COLO829 (cell line): ENCODE data around the gene LPIN3.

ENCODE experiments used
- DNase-seq: peaks from one replicate; pipeline ENCODE4 v3.0.0; 2012; ENCODE audit warnings: low spot score

The LPIN3 gene

DNA sequence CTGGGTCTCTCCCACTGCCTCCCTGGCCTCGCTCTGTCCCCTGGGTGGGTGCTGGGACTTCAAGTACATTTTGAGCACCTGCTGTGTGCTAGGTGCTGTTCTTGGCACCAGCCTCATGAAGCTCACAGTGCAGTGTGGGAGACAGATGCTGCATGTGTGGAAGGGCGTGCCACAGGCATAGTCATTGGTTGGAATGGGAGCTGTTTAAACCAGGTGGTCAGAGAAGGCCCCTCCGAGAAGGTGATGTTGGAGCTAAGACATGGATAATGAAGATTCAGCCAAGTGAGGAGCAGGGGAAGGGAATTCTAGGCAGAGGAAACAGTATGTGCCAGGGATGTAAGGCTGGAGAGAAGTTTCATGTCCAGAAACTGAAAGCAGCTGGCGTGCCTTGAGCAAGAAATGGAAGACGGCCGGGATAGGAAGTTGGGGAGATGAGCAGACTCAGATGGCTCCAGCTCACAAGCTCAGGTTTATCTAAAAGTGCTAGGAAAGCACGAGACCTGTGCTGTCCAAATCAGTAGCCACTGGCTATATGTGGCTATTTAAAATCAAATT, 9.9 kb downstream of the LPIN3 start:
- DNase-seq: no peak

DNA sequence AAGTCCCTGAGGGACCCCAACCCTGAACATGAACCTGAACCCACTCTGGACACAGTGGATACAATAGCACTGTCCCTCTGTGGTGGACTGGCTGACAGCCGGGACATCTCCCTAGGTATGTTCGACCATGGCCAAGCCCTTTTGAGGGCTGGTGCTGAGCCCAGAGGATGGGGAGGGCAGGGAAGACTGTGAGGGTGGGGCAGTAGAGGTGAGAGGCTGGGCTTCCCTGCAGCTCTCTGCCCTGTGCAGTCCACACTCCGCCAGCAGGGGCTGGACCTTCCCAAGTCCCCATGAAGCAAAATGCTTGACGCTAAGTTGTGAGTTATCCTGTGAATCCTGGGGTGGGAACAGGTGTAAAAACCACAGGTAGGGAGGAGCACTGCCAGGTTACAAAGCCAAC, 11.5 kb downstream of the LPIN3 start:
- DNase-seq: no peak

DNA sequence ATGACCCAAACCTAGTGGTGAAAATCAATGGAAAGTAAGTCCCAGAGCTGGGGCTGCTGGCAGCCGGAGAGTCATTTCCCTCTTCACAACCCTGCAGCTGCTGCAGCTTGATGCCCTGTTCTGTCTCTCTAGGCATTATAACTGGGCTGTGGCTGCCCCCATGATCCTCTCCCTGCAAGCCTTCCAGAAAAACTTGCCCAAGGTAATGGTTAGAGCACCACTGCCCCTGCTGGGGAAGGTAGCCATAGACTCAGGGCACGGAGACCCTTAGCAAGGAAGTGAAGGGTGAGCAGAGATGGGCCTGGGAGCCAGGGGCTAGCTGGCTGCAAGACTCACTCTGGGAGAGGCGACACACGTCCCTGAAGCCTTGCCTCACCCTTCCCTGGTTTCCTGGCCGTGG, 12.0 kb downstream of the LPIN3 start:
- no peak for DNase-seq

GRCh38 chr20:41353530-41353929, 12.9 kb downstream of the LPIN3 start:
- no peak for DNase-seq

- DNase-seq: no peak
Observed at GRCh38 chr20:41355192-41355591, 14.6 kb downstream of the LPIN3 start.

- DNase-seq: no peak
Observed at GRCh38 chr20:41355598-41356203, 15.1 kb downstream of the LPIN3 start.

DNA sequence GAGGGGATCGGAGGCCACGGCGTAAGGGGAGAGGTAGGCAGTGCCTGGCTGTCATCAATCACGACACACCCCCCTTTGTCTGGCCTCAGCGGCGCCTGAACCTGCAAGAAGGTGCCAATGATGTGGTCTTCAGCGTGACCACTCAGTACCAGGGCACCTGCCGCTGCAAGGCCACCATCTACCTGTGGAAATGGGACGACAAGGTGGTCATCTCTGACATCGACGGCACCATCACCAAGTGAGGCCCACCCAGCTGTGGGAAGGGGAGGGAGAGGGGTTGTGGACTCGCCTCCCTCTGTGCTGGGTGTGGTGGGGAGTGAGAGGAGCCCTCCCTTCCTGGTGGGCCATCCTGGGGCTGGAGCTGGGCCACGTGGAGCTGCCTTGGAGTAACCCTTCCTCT, 16.3 kb downstream of the LPIN3 start:
- no peak for DNase-seq

DNA sequence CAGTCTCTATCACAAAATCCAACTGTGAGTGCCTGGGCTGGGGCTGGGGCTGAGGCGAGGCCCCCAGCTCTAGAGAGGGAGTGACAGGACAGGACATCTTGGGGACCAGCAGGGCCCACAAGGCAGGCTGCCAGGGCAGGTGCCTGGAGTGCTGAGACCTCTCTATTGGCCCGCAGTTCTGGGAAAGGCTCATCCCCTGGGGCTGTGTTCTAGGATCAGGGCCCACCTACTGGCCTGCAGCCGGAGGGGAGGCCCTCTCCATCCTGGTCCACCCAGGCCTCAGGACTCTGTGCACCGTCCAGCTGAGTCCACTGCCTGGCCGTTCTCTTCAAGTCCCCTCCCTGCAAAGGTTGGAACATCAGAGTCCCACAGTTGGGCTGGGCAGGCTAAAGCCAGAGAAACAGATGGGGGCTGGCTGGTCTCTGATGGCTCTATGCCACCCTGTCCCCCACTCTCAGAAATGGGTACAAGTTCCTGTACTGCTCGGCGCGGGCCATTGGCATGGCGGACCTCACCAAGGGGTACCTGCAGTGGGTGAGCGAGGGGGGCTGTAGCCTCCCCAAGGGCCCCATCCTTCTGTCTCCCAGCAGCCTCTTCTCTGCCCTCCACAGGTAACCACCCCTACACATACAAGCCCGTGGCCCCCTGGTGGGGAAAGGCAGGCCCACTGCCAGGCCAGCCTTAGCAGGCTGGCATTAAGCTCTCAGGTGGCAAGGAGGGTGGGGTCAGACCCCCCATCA, 17.0 kb downstream of the LPIN3 start:
- no peak for DNase-seq

DNA sequence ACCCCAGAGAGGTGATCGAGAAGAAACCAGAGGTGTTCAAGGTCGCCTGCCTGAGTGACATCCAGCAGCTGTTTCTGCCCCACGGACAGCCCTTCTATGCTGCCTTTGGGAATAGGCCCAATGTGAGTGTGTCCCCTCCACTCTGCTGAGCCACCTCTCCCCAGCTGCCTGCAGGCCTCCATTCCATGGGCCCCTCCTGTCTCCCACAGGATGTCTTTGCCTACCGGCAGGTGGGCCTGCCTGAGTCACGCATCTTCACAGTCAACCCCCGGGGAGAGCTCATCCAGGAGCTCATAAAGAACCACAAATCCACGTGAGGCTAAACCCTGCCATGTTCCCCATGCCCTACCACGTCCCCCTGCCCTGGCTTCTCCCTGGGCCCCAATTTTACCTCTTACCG, 17.6 kb downstream of the LPIN3 start:
- no peak for DNase-seq

- no peak for DNase-seq
Observed at GRCh38 chr20:41358717-41359116, 18.1 kb downstream of the LPIN3 start.

- DNase-seq: no peak
Observed at GRCh38 chr20:41359541-41360011, 19.0 kb downstream of the LPIN3 start.

DNA sequence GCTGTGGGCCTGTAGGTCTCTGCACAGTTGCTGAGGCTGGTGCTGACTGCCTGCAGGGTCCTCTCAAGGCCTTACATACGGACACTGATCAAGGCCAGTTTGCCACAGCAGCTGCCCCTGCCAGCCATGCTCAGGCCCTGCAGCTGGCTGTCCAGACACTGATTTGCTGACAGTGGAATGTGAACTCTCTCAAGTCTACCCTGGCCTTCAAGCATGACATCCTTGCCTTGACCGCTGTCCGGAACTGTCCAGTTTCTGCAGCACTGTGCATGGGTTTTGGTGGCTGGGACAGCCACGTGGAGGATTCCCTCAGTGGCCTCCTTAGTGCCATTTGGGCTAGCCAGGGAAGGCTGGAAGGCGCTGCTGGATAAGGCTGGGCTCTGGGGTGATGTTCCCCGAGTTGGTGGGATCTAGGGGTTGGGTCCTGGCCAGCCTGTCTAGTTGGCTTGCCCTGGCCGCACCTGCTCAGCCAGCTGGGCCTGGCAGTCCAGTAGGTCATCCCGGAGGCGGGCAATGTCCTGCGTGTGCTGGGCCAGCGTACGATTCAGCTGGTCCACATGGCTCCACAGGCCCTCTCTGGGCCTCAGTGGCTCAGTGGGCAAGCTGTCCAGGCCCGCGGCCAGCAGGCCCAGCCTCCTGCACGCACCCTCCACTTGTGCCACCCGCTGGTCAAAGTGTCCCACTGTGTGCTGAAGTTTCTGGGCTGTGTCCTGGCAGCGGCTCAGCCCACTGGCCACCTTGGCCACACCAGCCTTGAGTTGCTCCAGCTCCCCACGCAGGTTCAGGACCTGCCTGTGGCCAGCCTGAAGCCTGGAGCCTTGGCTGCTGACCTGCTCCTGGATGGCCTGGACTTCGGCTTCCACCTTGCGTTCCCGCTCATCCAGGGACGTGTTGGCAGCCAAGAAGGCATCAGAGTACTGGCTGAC, 20.5 kb downstream of the LPIN3 start:
- no peak for DNase-seq

GRCh38 chr20:41361757-41362747, 21.4 kb downstream of the LPIN3 start:
- DNase-seq: no peak

DNA sequence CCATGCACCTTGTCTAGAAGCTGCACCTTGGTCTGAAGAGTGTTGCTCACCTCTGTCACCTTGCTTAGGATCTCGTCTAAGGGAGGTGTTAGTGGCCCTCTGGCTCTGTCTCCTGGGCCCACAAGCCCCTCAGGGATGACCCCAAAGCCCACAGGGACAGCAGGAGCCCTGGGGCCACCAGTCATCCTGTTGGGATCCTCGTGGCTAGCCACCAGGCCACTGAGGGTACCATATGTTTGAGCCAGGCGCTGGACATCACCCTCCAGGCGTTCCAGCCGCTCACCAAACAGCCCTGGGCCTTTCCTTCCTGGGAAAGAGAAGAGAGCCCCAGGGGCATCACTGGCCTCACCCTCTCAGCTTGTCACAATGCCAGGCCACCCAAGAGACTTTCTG, 22.1 kb downstream of the LPIN3 start:
- DNase-seq: no peak

DNA sequence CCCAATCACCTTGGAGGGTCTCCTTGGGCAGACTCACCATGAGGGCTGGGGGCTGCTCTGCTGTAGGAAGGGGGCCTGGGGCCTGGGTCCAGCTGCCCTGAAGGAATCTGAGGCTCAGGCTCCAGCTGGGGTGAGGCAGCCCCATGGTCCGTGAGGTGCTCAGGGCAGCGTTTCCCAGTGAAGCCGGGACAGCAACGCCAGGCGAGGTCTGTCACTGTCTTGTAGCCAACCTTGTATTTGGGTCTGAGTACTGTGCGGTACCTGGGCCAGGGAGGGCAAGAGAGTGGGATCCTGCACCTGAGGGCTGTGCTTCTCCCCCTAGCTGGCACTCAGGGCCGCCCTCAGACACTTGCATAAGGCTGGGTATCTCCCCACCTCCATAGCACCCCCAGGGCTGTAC, 23.0 kb downstream of the LPIN3 start:
- DNase-seq: no peak

DNA sequence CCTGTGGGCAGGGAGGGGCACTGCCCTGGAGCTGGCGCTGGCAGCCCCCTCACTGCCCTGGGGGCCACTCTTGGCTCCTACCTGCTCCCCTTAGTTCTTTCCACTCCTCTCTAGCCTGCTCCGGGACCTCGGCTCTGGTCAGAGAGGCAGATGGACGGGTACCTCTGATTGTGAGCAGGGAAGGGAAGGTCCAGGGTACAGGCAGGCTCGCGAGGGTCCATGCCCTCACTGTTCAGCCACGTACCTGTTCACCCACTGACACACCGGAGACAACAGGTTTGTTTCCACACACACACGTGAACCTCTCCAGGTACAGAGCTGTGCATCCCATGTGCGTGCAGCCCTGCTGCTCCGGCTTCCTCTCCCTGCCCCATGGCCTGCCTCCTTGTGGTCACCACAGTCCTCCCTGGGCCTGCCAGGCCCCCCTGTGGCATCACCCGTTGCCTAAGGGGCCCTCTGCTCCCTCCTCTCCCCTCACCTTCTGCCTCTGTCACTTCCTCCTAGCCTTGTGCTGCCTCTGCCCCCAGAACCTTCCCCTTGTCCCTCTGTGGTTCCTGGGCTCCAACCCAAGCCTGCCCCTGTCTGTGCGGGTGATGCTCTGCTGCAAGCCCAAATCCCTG, 23.7 kb downstream of the LPIN3 start:
- DNase-seq: no peak

DNA sequence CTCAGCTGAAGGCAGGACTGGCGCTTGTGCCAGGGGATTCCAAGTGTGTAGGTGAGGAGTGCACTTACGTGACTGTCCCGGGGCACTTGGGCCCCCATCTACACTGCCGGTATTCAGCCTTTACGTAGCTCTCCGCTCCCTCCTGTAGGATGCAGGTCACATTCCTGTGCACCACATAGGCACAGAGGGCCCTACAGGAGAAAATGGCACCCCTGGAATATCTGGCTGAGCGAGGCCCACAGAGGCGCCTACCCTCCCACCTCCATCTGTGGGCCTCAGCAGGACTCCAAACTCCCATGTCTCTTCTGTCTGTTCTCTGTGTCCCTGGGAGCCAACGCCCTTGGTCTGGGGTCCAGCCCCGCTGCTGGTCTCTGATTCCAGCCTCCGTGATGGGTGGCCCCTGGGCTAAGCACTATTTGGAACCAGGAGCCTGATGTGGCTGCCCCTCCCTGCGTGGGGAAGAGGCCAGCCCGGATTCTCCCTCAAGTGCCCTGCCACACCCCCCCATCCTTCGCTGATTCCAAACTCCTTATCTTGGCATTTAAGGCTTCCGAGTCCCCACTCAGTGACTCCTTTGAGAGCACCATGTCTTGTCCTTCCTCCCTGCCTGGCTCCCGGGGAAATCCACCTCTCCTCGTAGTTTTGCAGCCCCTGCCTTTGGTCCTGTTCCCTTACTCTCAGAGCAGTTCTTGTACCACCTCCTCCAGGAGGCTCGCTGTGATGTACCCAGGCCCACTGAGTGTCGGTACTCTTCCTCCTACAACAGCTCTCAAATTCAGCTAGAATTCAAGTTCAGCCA, 24.5 kb downstream of the LPIN3 start:
- no peak for DNase-seq

DNA sequence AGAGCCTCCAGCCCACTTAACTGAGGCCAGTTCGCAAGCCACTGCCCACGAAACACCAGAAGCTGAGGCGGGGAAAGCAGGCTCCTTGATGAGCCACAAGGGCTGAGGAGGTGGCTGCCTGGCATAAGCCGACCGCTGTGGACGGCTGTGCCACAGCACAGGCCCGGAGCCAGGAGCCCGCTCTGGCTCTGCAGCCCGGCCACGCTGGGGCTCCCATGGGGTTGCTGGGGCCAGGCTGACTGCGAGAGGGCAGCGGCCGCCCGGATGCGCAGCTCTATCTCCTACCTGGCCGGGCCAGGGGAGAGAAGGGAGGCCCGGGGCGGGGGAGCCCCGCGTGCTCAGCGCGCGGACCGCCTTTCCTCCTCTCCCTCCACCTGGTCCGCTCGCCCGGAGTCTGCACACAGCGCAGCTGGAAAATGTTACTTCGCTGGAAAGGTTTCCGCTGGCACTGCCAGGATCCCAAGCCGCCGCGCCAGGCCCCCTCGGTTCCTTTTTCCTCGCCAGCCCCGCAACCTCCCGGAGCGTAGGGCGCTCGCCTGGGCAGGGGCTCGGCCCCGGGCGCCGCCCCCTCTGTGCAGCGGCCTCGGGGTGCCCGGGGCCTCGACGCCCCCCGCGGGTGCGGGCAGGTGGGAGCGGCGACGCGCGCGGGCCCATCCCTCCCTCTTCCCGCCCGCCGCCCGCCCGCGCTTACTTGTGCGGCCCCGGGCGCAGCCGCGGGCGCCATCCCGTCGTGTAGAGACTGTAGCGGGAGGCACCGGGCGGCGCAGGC, 25.3 kb downstream of the LPIN3 start:
- DNase-seq: no peak
